Epithelial cell of proximal tubule (primary cell): ENCODE measurements around the gene FANCF. TPM values are rescaled to one million over a fixed set of nuclear protein-coding genes. Genes with fewer than 3 reads are reported as not detected.

ENCODE experiments used
- DNase-seq: peaks from one replicate; pipeline ENCODE4 v3.0.0-alpha.2; 2011; ENCODE audit warnings: low read depth
- H3K4me3 ChIP-seq: 2 replicates; pipeline ENCODE4 v1.5.1; 2011; ENCODE audit warnings: low read depth, mild to moderate bottlenecking, low read length
- total RNA-seq: library from RNA; depleted of rRNA; stranded (reverse); fragments of >200 nt; gene quantifications from 2 replicates; pipeline ENCODE4 v1.2.3, GENCODE V29; 2015
- TF ChIP-seq, protein P1 (sequence below): conservative IDR thresholded peaks from 2 replicates; pipeline ENCODE4 v1.5.1; 2012; ENCODE audit warnings: low read depth, mild to moderate bottlenecking, low read length

Gene FANCF
- total RNA-seq, 1 donor from 2014 or later = 13.7 TPM

DNA sequence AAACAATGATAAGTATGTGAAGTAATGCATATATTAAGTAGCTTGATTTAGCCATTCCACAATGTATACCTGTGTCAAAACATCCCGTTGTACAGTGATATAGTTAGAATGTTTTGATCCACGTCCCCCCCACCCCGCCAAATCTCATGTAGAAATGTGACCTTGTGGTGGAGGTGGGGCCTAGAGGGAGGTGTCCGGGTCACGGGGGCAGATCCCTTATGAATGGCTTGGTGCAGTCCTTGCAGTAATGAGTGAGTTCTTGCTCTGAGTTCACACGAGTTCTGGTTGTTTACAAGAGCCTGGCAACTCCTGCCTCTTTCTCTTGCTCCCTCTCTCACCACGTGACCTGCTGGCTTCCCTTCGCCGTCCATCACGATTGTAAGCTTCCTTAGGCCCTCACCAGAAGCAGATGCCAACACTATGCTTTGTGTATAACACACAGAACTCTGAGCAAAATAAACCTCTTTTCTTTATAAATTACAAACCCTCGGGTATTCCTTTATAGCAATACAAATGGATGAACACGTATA, 41.6 kb downstream of the FANCF start:
- H3K4me3 ChIP-seq = no peak overlapping the region
- TF ChIP-seq, protein P1, sequence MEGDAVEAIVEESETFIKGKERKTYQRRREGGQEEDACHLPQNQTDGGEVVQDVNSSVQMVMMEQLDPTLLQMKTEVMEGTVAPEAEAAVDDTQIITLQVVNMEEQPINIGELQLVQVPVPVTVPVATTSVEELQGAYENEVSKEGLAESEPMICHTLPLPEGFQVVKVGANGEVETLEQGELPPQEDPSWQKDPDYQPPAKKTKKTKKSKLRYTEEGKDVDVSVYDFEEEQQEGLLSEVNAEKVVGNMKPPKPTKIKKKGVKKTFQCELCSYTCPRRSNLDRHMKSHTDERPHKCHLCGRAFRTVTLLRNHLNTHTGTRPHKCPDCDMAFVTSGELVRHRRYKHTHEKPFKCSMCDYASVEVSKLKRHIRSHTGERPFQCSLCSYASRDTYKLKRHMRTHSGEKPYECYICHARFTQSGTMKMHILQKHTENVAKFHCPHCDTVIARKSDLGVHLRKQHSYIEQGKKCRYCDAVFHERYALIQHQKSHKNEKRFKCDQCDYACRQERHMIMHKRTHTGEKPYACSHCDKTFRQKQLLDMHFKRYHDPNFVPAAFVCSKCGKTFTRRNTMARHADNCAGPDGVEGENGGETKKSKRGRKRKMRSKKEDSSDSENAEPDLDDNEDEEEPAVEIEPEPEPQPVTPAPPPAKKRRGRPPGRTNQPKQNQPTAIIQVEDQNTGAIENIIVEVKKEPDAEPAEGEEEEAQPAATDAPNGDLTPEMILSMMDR = no peak
- no peak for DNase-seq

DNA sequence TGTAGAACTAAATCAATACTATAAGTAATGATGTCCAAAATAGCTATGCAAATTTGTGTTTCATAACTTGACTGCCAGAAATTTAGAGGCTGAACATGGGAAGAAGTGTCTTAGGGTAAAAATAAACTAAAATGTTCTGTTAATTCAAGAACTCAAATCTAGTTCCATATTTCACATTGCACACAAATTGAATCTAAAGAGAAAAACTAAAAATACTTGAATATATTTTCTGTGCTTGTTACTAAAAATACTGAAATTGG, 43.5 kb downstream of the FANCF start:
- TF ChIP-seq, protein P1 = no peak
- H3K4me3 ChIP-seq = no peak overlapping the region
- no peak for DNase-seq

DNA sequence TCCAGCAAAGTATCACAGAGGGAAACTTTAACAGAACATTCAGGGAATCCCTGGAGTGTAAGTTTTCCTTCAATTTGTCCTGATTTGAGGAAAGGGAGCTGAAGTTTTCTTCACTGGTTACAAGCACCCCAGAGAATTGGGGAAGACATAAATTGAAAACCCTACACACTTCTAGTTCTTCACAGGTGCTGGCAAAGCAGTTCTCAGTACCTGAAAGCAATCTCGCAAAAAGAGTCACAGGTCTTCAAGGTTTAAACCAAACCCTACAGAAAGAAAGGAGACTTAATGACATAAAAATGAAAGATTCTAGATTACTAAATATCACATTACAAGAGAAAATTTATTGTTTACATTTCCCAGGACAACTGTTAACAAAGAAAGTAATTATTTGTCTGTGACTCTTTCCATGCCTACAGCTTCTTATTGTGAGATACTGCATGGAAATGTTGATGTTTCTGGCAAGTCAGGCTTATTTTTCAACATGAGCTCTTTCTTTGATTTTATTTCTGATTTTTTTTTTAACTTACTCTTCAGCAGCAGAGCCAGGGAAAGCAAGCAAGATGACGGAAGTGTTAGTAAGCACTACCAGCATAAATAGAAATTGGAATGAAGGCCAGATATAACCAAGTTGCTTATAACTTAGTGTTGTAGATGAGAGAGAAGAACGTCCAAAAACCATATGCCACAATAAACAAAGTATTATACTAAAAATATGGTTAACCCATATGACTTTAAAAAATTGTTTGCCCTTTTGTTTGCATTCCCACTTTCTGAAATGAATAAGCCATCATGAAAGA, 44.1 kb downstream of the FANCF start:
- DNase-seq = no peak
- TF ChIP-seq, protein P1 = no peak
- H3K4me3 ChIP-seq = no peak overlapping the region

DNA sequence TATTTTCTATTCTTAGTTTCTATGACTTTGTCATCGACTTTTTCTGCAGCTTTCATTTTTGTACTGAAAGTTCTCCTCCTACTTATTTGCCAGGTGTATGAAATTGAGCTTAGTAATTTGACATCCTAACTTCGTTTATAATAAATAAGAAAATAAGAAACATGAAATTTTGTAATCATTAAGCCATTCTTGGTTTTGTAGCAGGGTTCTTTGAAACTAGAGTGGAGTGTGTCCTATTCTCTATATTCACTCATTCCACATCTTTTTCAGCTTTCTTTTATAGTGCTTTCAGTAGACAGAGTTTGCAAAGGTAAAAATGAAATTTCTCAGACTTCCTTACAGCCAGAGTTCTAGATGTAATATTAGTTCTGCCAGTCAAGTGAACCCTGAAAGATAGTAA, 47.8 kb downstream of the FANCF start:
- H3K4me3 ChIP-seq = no peak overlapping the region
- DNase-seq = no peak
- TF ChIP-seq, protein P1 = no peak

Other genes with a start within 250 kb of the FANCF start
- gene GAS2, start 40.8 kb upstream of the FANCF start, total RNA-seq = 1.2 and 10.3 TPM in 2 replicates
- gene SVIP, start 204.0 kb upstream of the FANCF start, total RNA-seq = 13.0 and 14.8 TPM in 2 replicates
- gene CCDC179, start 234.7 kb upstream of the FANCF start, total RNA-seq = not detected in 2 replicates